ENCODE results near the gene RABEP2. TPM values are rescaled to one million over a fixed set of nuclear protein-coding genes. Genes with fewer than 3 reads are reported as not detected.
A peak's percentile ranks its signal among the peaks of the same experiment; 100 is the strongest.

Gene RABEP2
- total RNA-seq, 1 donor from 2014 or later, result 35.2 TPM

- H3K4me3 ChIP-seq (ENCODE audit: low read depth, low read length), result no peak overlapping the region
- no peak for DNase-seq (ENCODE audit: low read depth)
- TF ChIP-seq CTCF (conservative IDR thresholded peaks at IDR 0.05; ENCODE audit: low read depth, low read length), result no peak
Measured at GRCh38 chr16:28938721-28939120, 13.7 kb upstream of the RABEP2 start.

DNA sequence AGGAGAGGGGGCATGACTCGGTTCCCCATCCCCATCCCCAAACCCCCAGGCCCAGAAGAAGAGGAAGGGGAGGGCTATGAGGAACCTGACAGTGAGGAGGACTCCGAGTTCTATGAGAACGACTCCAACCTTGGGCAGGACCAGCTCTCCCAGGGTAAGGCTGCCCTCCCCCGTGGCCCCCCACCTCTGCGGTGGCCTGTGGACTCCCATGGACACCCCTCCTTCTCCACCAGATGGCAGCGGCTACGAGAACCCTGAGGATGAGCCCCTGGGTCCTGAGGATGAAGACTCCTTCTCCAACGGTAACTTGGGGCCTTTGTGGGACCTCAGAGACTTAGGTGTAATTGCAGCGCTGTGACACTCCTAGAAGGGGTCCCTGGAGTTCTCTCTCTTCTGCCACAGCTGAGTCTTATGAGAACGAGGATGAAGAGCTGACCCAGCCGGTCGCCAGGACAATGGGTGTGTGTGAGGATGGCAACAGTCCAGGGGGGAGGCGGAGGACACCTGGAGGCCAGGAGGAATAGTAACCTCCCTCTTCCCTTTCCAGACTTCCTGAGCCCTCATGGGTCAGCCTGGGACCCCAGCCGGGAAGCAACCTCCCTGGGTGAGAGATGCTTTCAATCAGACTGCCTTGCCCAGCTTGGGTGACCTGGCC, 12.3 kb upstream of the RABEP2 start:
- TF ChIP-seq CTCF (conservative IDR thresholded peaks at IDR 0.05; ENCODE audit: low read depth, low read length), result no peak
- DNase-seq (ENCODE audit: low read depth), result no peak
- no peak overlapping the region for H3K4me3 ChIP-seq (ENCODE audit: low read depth, low read length)

- DNase-seq (ENCODE audit: low read depth), result no peak
- no peak overlapping the region for H3K4me3 ChIP-seq (ENCODE audit: low read depth, low read length)
- TF ChIP-seq CTCF (conservative IDR thresholded peaks at IDR 0.05; ENCODE audit: low read depth, low read length), result no peak
Measured at GRCh38 chr16:28936784-28937155, 11.7 kb upstream of the RABEP2 start.

DNA sequence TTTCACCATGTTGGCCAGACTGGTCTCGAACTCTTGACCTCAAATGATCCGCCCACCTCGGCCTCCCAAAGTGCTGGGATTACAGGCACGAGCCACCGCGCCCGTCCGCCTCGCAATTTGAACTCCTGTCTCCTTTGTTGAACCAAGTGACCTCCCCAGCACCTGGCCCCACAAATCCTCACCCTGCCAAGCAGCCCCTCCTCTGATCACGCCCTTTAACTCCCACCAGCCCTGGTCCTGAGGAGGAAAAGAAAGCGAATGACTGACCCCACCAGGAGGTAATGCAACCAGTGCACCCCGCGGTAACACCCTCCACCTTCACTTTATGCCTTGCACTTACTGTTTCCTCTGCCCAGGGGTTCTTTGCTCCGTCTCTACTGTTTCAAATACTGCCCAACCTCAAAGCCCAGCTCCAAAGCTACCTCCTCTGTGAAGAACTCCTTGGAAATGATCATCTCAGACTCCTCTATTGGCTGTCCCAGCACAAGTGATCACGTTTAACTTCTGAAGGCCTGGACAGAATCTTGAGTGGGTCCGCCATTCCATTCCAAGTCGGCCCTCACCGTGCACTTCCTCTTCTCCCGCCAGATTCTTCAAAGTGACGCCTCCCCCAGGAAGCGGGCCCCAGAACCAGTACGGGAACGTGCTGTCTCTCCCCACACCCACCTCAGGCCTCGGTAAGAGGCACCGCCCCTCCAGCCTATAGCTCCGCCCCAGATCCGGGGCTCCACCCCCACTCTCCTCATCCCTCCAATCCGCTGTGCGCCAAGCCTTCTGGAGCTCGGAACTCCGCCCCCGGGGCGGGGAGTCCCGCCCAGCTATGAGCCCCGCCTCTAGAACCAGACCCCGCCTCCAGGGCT, 11.1 kb upstream of the RABEP2 start:
- peak overlapping the region; percentile 19 for H3K4me3 ChIP-seq (ENCODE audit: low read depth, low read length)
- DNase-seq (ENCODE audit: low read depth), result no peak
- no peak for TF ChIP-seq CTCF (conservative IDR thresholded peaks at IDR 0.05; ENCODE audit: low read depth, low read length)

GRCh38 chr16:28935346-28935745, 10.3 kb upstream of the RABEP2 start:
- DNase-seq (ENCODE audit: low read depth), result no peak
- TF ChIP-seq CTCF (conservative IDR thresholded peaks at IDR 0.05; ENCODE audit: low read depth, low read length), result no peak
- H3K4me3 ChIP-seq (ENCODE audit: low read depth, low read length), result no peak overlapping the region

GRCh38 chr16:28933171-28933570, 8.1 kb upstream of the RABEP2 start:
- H3K4me3 ChIP-seq (ENCODE audit: low read depth, low read length), result no peak overlapping the region
- no peak for TF ChIP-seq CTCF (conservative IDR thresholded peaks at IDR 0.05; ENCODE audit: low read depth, low read length)

More at GRCh38 chr16:28933171-28933570, 8.1 kb upstream of the RABEP2 start:
- DNase-seq (ENCODE audit: low read depth), result no peak
